GM19193 (cell line): ENCODE measurements around the gene SFTA2.

ENCODE experiments used
- POLR2A ChIP-seq: IDR thresholded peaks from 4 replicates; pipeline ENCODE4 v1.6.1; 2011; ENCODE audit not compliant: insufficient read depth, insufficient read length; ENCODE audit errors: extremely low read depth

Gene SFTA2

GRCh38 chr6:30954631-30955366 is 22.8 kb upstream of the SFTA2 start:
- TF ChIP-seq POLR2A: no peak

GRCh38 chr6:30951907-30952469 is 20.0 kb upstream of the SFTA2 start:
- TF ChIP-seq POLR2A: no peak

- TF ChIP-seq POLR2A: no peak
These were observed 16.8 kb upstream of the SFTA2 start for GRCh38 chr6:30948811-30949210.

- TF ChIP-seq POLR2A: no peak
These were observed 15.3 kb upstream of the SFTA2 start for GRCh38 chr6:30947231-30947630.

GRCh38 chr6:30945281-30945680 is 13.3 kb upstream of the SFTA2 start:
- TF ChIP-seq POLR2A: no peak

GRCh38 chr6:30944051-30944450 is 12.1 kb upstream of the SFTA2 start:
- TF ChIP-seq POLR2A: no peak

GRCh38 chr6:30942338-30943060 is 10.5 kb upstream of the SFTA2 start:
- TF ChIP-seq POLR2A: no peak

- no peak for TF ChIP-seq POLR2A
These were observed 8.5 kb upstream of the SFTA2 start, which contains the start of gene MUCL3 for GRCh38 chr6:30940361-30940986. Gene MUCL3, plus strand, starts transcription at chr6:30940973. Its CDS starts 27 bp downstream, at chr6:30941000.

- TF ChIP-seq POLR2A: no peak
These were observed 7.5 kb upstream of the SFTA2 start for GRCh38 chr6:30939473-30939872.

GRCh38 chr6:30938730-30939129 is 6.8 kb upstream of the SFTA2 start:
- no peak for TF ChIP-seq POLR2A

- TF ChIP-seq POLR2A: no peak
These were observed 5.3 kb upstream of the SFTA2 start for GRCh38 chr6:30937265-30937664.

GRCh38 chr6:30935018-30935417 is 3.0 kb upstream of the SFTA2 start:
- no peak for TF ChIP-seq POLR2A

GRCh38 chr6:30932665-30933365 is 845 bp upstream of the SFTA2 start:
- TF ChIP-seq POLR2A: no peak

- TF ChIP-seq POLR2A: no peak
These were observed 698 bp downstream of the SFTA2 start for GRCh38 chr6:30931272-30931671.

GRCh38 chr6:30930506-30930905 is 1.5 kb downstream of the SFTA2 start:
- no peak for TF ChIP-seq POLR2A
